Rectal smooth muscle tissue (tissue), 1 donor: ENCODE data around the gene SV2C.

Source experiments
- H3K27ac ChIP-seq: one replicate; pipeline ENCODE4 v1.7.0; 2013; ENCODE audit warnings: low read depth, low read length, inconsistent platforms
- H3K27me3 ChIP-seq: one replicate; pipeline ENCODE4 v1.7.0; 2013; ENCODE audit warnings: low read length; ENCODE audit not compliant: control insufficient read depth, insufficient read depth
- H3K36me3 ChIP-seq: one replicate; pipeline ENCODE4 v1.7.0; 2013; ENCODE audit warnings: low read length; ENCODE audit not compliant: control insufficient read depth, insufficient read depth
- H3K4me1 ChIP-seq: one replicate; pipeline ENCODE4 v1.7.0; 2013; ENCODE audit warnings: low read length; ENCODE audit not compliant: control insufficient read depth, insufficient read depth
- H3K4me3 ChIP-seq: one replicate; pipeline ENCODE4 v1.7.0; 2013; ENCODE audit warnings: low read length
- H3K9ac ChIP-seq: one replicate; pipeline ENCODE4 v1.7.0; 2013; ENCODE audit warnings: low read length

The SV2C gene

DNA sequence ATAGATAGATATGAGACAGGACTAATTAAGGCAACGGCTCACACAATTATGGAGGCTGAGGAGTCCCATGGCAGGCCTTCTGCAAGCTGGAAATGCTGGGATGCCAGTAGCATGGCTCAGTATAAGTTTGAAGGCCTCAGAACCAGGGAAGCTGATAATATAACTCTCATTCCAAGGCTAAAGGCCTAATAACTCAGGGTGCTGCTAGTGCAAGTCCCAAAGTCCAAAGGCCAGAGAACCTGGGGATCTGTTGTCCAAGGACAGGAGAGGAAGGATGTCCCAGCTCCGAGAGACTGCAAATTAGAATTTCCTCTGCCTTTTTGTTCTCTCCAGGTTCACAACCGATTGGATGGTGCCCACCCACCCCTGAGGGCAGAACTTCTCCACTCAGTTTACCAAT, 114.5 kb downstream of the SV2C start:
- H3K9ac ChIP-seq, result no peak overlapping the region
- H3K4me3 ChIP-seq, result no peak overlapping the region
- no peak overlapping the region for H3K27ac ChIP-seq
- H3K27me3 ChIP-seq, result no peaks in the 10 kb centered on the region
- no peaks in the 10 kb centered on the region for H3K36me3 ChIP-seq
- no peaks in the 10 kb centered on the region for H3K4me1 ChIP-seq

DNA sequence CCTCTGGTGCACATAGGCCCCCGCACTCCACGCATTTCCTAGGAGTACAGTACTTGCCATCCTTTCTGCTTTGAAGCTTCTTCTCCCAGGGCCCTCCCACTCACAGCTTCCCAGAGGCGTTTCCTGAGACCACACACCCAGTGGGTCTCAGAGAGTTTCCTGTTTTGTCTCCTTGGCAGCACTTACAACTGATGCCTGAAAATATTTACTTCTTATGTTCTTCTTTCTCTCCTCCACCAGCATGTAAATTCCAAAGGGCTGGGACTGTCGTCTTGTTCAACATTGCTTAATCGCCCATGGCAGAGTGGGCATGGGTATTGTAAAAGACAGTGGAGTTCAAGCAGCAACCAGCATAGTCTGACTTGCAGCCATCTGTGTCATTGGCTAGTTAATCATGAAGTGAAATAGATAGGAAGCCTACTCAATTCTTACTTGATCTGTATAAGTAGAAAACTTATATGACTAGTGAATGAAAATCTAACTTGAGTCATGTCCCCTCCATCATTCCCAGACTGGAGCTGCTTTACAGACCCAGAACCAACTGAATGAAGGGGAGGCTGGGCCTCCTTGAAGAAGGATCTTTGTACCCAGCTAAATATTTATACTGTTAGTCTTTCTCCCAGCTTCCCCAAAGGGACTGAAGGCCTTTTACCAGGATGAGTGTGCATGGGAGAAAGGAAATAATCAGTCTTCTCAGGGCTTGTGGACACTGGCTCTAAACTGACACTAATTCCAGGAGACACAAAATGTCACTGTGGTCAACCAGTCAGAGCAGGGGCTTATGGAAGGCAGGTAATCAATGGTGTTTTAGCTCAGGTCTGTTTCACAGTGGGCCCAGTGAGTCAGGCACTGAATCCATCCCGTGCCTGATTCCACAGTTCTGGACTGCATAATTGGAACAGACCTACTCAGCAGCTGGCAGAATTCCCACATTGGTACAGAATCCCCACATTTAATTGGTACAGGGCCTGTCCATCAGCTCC, 116.4 kb downstream of the SV2C start:
- Histone ChIP-seq H3K36me3 (no peaks in the 10 kb centered on the region), H3K9ac (no peak overlapping the region), H3K27me3 (no peaks in the 10 kb centered on the region), H3K4me3 (no peak overlapping the region), H3K27ac (no peak overlapping the region), H3K4me1 (no peaks in the 10 kb centered on the region)

DNA sequence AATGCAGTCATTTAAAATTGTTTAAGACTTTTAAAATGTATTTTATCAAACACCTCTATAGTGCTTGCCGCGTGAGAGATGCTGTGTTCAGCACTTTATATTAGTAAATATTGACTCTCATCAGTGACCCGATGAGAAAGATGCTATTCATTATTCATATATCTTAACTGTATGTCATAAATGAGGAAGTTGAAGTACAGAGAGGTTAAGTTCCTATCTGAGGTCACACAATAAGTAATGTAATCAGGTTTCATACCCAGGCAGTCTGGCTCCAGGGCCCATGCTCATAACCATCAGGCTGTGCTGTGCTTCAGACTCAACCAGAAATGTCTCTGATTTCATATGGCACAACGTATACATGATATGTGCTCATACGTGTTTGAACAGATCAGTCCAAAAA, 119.0 kb downstream of the SV2C start:
- Histone ChIP-seq H3K4me1 (no peaks in the 10 kb centered on the region), H3K27ac (no peak overlapping the region), H3K36me3 (no peaks in the 10 kb centered on the region), H3K27me3 (no peaks in the 10 kb centered on the region), H3K4me3 (no peak overlapping the region), H3K9ac (no peak overlapping the region)

DNA sequence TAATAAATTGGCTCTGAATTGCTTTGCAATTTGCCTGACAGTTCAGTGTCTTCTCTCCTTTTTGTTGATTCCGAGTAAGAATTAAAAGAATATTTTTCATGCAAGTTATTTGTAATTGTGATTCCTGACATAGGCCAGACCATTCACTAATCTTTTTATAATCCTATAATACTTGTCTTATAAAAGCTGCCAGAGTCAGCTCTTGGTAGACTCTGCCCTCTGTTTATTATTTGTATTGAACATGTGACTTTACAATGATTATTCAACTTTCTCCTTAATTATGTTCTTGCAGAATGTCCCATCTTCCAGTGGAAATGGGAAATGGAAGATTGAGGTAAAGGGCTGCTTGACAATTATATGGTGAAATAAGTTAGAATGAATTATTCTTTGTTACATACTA, 121.0 kb downstream of the SV2C start:
- Histone ChIP-seq H3K4me3 (no peak overlapping the region), H3K9ac (no peak overlapping the region), H3K4me1 (no peaks in the 10 kb centered on the region), H3K36me3 (no peaks in the 10 kb centered on the region), H3K27me3 (no peaks in the 10 kb centered on the region), H3K27ac (no peak overlapping the region)

DNA sequence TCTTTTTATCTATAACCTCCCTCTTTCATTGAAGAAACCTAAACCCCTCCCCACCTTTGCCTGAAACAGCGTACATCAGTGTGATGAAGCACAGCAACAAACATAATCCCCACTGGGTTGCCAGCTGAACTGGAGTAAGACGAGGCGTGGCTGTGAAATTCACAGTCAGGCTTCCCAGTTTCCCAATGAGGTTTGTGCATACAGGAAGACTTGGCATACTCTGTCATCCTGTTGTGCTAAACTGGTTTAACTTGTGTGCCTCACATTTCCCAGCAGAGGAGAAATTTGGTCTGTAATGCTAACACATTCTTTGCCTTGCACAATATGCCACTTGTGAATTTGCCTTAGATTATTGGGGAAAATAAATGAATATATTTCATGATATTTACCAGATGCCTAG, 121.5 kb downstream of the SV2C start:
- Histone ChIP-seq H3K36me3 (no peaks in the 10 kb centered on the region), H3K27ac (no peak overlapping the region), H3K4me1 (no peaks in the 10 kb centered on the region), H3K4me3 (no peak overlapping the region), H3K9ac (no peak overlapping the region), H3K27me3 (no peaks in the 10 kb centered on the region)

DNA sequence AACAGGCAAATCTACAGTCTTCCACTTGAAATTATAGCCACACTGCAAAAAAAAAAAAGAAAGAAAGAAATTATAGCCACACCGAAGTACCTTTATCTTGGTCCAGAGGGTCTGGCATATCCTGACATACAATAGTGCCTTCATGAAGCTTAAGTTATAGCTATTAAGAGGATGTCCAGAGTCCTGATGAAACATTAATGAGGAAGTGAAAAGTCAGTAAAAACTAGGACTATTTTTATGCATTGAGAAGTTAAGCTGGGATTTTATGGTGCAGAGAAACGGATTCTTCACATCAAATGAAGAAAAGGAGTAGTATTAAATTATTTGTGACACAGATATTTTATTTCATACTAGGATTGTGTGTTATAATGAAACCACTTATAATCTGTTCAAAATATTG, 123.9 kb downstream of the SV2C start:
- H3K4me1 ChIP-seq, result no peaks in the 10 kb centered on the region
- no peaks in the 10 kb centered on the region for H3K36me3 ChIP-seq
- no peak overlapping the region for H3K4me3 ChIP-seq
- no peak overlapping the region for H3K9ac ChIP-seq
- no peaks in the 10 kb centered on the region for H3K27me3 ChIP-seq
- no peak overlapping the region for H3K27ac ChIP-seq

DNA sequence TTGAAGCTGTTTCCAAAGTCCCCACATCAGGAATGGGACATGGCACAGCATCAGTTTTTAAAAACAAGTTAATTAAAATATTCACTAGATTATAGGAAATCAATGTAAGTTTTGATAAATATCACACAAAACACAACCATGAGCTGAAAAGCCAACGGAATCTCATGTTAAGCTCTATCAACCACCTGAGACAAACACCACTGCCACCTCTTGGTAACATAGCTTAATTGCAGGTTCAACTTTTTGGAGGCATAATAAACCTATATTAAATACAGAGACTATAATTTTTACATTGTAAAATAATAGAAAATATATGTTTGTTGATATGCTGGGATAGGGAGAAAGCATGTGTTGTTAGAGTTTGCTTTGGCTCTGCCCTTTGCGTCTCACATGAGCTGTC, 126.1 kb downstream of the SV2C start:
- no peaks in the 10 kb centered on the region for H3K36me3 ChIP-seq
- H3K9ac ChIP-seq, result no peak overlapping the region
- H3K27me3 ChIP-seq, result no peaks in the 10 kb centered on the region
- H3K27ac ChIP-seq, result no peak overlapping the region
- no peak overlapping the region for H3K4me3 ChIP-seq
- H3K4me1 ChIP-seq, result no peaks in the 10 kb centered on the region

DNA sequence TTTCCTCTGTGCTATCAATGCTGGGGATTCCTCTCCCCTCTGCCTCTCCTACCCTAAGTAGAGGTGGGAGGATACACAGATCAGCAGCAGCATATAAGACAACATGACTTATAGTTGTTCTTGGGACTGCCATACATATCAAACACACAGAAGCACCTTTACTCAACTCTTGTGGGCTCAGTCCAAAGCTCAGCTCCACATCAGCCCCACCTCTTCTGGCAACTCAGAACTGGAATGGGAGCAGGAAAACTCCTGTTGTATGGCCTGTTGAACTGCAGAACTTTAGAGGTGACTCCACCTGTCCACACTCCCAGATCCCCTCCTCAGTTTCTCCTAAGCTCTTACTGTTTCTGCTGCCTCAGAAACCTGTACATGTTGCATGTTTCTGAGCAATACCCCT, 127.8 kb downstream of the SV2C start:
- H3K9ac ChIP-seq, result no peak overlapping the region

DNA sequence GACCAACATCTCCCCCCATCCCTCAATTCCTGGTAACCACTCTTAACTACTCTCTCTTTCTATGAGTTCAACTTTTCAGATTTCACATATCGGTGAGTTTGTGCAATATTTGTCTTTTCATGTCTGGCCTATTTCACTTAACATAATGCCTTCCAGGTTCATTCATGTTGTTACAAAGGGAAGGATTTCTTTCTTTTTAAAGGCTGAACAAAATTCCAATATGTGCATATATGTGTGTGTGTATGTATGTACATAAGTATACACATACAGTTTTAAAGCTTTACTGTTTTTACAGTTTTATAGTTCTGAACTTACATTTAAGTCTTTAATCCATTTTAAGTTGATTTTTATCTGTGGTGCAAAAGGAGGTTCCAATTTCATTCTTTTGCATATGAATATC, 130.7 kb downstream of the SV2C start:
- Histone ChIP-seq H3K27me3 (no peaks in the 10 kb centered on the region), H3K9ac (no peak overlapping the region), H3K36me3 (no peaks in the 10 kb centered on the region), H3K4me1 (no peaks in the 10 kb centered on the region), H3K4me3 (no peak overlapping the region), H3K27ac (no peak overlapping the region)

More for the DNA sequence above, 127.8 kb downstream of the SV2C start:
- H3K27me3 ChIP-seq, result no peaks in the 10 kb centered on the region
- no peaks in the 10 kb centered on the region for H3K36me3 ChIP-seq
- H3K4me3 ChIP-seq, result no peak overlapping the region
- H3K4me1 ChIP-seq, result no peaks in the 10 kb centered on the region
- H3K27ac ChIP-seq, result no peak overlapping the region

DNA sequence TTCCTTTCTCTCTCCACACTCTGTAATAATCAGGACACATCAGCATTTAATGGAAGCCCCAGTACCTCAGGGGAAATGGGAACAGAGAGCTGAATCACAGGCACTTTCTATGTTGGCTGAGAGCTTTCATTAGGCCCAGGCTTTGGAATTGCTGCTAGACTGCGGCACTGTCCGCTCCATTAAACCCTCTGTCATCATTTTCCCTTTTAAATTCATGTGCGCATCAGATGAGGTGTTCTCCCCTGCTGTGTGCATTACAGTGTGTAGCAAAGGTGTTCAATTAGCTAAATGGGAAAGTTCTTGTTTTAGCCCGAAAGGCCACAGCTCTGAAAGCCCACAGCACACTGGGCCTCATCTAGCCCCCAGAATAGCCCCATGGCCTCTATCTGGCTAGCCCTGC, 133.6 kb downstream of the SV2C start:
- no peak overlapping the region for H3K9ac ChIP-seq
- no peak overlapping the region for H3K27ac ChIP-seq
- no peak overlapping the region for H3K4me3 ChIP-seq
- no peaks in the 10 kb centered on the region for H3K4me1 ChIP-seq
- H3K36me3 ChIP-seq, result no peaks in the 10 kb centered on the region
- no peaks in the 10 kb centered on the region for H3K27me3 ChIP-seq

DNA sequence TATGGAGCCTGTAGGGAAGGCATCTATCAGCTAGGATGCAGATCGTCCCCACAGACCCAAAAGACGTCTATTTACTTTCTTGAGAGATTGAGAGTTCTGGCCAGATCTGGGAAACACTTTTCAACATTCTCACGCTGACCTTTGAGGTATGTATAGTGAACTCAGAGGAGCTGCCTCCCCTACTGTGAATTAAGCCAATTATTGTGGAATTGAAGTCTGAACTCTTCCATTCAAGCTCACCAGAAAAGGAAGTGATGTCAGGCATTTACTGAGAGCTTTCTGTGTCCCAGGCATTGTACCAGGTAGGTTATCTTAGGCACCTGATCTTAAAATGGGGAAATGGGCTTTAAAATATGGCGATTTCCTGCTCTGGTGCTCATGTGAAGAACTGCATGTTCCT, 136.5 kb downstream of the SV2C start:
- Histone ChIP-seq H3K4me1 (no peaks in the 10 kb centered on the region), H3K27ac (no peak overlapping the region), H3K4me3 (no peak overlapping the region), H3K36me3 (no peaks in the 10 kb centered on the region), H3K27me3 (no peaks in the 10 kb centered on the region), H3K9ac (no peak overlapping the region)

DNA sequence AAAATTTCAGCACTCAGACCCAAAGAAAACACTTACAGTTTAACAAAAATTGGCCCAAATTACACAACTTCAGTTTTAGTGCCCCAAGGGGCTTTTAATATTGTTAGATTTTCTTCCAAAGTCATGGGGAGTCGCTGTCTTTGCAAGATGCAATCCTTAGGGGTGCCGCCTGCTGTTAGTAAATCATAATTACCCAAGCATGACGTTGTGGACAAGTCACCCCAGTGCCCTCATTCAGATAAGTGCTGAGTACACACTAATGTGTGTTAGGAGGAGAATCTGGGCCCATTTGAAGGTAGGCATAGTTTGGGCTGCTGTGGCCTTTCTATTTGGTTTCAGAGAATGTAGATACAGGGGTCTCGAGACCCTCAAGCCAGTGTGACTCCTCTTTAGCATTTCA, 138.1 kb downstream of the SV2C start:
- no peak overlapping the region for H3K27ac ChIP-seq
- H3K4me1 ChIP-seq, result no peaks in the 10 kb centered on the region
- no peak overlapping the region for H3K4me3 ChIP-seq
- H3K36me3 ChIP-seq, result no peaks in the 10 kb centered on the region
- H3K27me3 ChIP-seq, result no peaks in the 10 kb centered on the region
- no peak overlapping the region for H3K9ac ChIP-seq

DNA sequence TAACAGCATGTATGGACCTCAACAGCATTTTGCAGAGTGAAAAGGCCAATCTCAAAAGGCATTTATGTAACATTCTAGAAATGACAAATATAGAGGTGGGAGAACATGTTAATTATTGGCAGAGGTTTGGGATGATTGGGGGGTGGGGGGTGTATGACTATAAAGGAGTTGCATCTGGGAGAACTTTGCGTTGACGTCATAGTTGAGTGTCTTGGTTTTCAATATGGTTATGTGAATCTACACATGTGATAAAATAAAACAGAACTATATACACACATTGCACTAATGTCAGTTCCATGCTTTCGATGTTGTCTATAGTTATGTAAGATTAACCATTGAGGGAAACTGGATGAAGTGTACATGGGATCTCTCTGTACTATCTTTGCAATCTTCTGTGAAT, 139.1 kb downstream of the SV2C start:
- H3K36me3 ChIP-seq, result no peaks in the 10 kb centered on the region

More for the DNA sequence above, 139.1 kb downstream of the SV2C start:
- Histone ChIP-seq H3K27ac (no peak overlapping the region), H3K4me3 (no peak overlapping the region), H3K27me3 (no peaks in the 10 kb centered on the region), H3K4me1 (no peaks in the 10 kb centered on the region), H3K9ac (no peak overlapping the region)
